GM21447 (cell line): ENCODE data around the gene SSR2.
"Not testable (repeated sequence)": the region's sequence is repeated elsewhere in the genome, so short reads cannot be mapped to it uniquely, and the experiment has no call there.

Experiments used
- ATAC-seq: cut with Tn5 transposase; IDR thresholded peaks from one replicate; pipeline ENCODE4 v1.9.1; 2021; ENCODE audit not compliant: unreplicated experiment

The SSR2 gene

DNA sequence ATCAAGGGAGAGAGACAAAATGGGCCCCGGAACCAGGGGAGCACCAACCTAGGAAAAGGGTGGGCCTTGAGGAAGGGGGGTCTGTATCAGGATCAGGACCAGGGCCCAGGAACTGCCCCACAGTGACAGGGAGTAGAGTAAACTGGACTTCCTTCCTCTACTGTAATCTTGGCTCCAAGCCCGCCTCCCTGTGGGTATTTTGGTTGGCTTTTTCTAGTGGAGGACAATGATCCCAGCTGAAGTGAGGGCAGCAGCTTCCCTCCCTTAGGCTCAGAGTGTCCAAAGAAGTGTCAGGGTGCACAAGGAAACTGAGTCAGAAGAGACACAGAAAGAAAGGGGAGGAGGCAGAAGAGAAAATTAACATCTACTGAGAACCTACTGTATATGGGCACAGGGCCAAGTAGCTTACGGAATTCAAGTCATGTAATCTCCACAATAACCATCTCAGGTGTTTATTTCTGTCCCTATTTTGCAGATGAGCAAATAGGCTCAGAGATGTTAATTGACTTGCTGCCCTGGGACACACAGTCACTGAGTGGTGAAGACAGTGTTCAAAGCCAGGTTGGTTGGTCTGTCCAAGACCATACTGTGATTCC is 28.0 kb upstream of the SSR2 start:
- no peak for ATAC-seq

GRCh38 chr1:156045076-156045475 is 24.3 kb upstream of the SSR2 start:
- no peak for ATAC-seq

DNA sequence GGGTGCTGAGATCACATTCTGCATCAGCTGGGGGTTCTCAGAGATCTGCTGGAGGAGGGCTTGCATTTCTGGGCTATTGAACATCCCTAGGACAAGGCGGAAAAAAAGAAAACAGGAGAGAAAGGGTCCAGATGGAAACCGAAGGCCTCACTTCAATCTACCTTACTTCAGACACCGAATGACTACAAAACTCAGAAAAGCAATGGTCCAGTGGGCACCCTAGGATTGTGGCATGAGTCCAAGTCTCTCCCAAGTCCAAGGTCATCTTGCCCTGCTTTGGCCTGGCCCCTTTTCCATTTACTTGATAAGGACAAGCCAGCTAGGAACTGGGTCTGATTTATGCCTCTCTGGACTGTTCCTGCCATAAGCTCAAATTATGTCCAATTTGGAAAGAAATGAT is 22.1 kb upstream of the SSR2 start:
- no peak for ATAC-seq

- ATAC-seq, result not testable (repeated sequence)
Measured at GRCh38 chr1:156034991-156035390, 14.2 kb upstream of the SSR2 start.

DNA sequence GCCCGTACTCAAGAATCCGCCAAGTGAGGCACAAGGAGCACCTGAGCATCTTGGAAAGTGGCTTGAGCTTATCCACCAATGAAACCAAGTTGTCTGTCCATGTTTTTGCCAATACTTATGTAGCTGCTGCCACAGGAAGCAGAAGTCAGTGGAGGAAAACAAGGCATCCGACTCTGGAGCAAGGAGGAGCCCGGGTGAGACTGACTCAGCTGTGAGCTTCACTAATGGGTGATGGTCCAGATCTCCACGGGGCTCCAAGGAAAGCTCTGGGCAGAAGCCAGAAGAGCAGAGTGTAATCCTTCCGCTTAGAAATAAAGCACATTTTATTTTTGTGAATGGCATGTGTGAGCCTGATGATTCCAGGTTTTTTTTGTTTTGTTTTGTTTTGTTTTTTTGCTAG is 12.3 kb upstream of the SSR2 start:
- ATAC-seq, result no peak

DNA sequence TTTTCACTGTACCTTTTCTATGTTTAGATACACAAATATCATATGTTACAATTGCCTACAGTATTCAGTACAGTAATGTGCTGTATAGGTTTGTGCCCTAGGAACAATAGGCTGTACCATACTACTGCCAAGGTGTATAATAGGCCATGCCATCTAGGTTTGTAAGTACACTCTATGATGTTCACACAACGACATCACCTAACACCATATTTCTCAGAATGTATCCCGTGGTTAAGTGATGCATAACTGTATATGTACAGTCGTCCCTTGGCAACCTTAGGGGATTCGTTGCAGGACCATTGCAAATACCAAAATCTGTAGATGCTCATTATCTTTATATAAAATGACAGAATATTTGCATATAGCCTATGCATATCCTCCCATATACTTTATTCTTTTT is 5.8 kb upstream of the SSR2 start:
- no peak for ATAC-seq

DNA sequence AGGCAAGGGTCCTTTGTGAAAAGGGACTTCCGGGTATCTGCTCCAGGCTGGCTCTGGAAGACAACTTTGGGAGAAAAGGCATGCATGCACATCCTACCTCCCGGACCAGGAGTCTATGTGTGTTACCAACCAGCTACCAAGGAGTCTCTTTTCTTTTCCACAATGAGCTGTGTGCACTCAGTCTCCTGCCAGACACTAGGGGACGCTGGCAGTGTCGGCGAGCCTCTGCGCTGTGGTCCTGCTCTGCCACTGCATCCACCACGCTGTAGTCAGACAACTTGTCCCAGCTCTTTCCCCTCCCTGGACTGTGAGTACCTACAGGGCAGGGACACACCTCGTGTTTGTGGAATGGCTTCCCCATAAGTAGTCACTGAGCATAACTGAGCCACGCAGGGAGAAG is 5.1 kb upstream of the SSR2 start:
- no peak for ATAC-seq

- no peak for ATAC-seq
Measured at GRCh38 chr1:156024801-156025200, 4.0 kb upstream of the SSR2 start.

DNA sequence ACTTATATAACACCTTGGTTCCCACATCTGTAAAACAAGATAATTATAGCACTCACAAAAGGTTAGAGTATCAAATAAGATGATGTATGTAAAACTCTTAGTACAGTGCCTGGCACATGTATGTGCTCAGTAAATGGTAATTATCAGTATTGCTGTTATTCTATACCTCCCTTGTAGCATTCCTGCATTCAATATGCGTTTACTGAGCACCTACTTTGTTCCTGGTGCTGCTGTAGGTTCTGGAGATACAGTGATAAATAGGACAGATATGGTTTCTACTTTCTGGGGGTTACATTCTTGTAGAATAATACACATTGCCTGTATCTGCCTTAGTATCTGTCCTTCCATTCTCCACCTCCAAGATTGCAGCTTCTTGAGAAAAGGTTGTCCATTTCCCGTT is 1.2 kb upstream of the SSR2 start:
- no peak for ATAC-seq

GRCh38 chr1:156021093-156021428 is 310 bp upstream of the SSR2 start:
- ATAC-seq, result no peak

- ATAC-seq, result no peak
Measured at GRCh38 chr1:156019946-156020292, 832 bp downstream of the SSR2 start.

DNA sequence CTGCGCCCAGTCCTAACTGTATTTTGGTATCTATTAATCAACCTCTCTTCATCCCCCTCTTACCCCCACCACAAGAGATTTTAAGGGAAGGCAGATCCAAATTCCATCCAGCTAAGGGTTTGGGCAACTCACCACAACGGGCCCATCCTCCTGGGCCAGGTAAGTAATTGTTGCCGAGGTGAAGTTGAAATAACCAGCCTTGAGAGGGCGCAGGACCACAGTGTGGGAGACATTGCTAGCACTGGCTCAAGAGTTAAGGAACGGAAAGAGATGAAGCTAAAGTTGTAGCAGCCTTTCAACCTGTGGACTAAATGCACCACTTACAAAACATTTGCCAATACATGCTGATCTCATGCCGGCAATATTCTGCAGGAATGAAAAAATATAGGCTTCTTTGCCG is 5.9 kb downstream of the SSR2 start:
- no peak for ATAC-seq

DNA sequence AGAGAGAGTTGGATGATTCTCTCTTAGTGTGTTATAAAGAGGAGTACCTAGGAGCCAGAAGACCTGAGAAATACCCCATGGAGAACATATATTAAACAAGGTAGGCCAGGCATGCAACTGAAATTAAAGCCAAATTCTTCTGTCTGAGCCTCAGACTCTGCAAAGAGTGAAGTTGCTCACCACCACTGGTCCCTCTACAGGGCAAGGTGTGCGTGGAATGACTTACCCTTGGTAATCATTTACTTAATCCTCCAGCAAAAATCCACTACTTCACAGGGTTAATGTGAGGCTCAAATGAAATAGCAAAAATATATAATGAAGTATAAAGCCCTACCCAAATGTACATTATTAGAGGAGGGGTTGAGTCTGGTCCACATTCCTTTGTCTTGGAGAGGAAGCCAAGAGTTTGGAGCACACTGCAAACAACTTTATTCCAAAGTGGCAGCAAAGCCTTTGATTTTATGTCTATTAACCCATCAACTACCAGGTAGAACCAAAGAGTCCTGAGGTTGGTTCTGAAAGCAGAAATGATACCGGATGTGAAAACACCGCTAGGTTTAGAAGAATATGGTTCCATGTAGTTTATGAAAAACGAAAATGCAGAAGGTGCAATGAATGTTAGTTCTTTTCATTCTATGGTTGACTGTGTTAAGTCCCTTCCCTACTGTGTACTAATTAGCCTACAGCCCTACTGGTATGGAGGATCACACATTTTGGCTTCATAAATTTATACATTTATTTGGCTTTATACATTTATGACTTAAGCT is 8.5 kb downstream of the SSR2 start:
- ATAC-seq, result peak; percentile 88

DNA sequence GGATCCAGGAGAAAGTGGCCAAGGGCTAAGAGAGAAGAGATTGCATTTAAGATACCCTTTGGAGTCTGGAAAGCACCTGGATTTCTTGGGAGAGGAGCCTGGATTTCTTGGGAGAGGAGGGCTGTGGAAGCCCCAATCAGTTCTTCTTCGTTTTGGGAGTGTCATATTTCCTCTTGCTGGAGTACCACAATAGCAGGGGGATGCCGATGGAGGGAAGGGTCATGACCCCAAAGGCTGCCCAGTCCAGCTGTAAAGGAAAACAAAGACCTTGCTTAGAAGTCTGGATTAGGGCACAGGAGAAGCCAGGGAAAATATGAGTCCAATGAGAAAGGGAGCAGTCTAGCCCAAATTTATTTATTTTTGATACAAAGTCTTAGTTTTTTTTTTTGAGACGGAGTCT is 11.3 kb downstream of the SSR2 start:
- no peak for ATAC-seq

DNA sequence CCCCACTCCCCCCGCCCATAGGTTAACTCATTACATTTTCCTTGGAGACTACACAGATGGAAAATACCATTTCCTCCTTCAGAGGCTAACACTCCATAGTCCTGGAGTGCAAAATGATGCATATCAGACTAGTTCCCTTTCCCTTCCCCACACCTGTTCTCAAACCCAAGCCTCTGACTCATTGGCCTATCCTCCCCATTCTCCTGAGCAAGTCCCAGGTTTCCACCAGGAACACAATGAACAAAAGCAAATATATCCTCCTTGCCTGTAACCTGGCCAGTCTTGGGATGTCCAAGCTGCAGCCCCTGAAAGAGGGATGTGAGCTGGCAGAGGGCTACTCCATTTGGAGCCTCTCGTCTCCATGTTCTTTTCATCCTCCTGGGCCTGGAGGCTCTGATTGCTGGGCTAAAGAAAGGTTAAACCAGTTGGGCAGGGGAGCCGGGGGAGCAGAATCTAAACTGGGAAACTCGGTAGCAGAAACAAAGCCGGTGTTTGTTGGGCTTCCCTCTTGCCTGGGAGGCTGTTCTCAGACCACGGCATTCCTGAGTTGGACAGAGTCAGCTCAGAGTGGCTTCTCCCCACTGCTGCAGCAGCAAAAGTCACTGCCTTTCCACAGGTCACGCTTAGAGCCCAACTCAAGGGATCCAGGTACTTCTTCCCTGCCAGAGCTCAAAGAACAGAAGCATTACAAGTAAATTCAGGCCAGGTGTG is 13.9 kb downstream of the SSR2 start:
- no peak for ATAC-seq

GRCh38 chr1:156004843-156005584 is 15.7 kb downstream of the SSR2 start:
- ATAC-seq, result no peak

GRCh38 chr1:156003923-156004188 is 16.9 kb downstream of the SSR2 start:
- no peak for ATAC-seq

DNA sequence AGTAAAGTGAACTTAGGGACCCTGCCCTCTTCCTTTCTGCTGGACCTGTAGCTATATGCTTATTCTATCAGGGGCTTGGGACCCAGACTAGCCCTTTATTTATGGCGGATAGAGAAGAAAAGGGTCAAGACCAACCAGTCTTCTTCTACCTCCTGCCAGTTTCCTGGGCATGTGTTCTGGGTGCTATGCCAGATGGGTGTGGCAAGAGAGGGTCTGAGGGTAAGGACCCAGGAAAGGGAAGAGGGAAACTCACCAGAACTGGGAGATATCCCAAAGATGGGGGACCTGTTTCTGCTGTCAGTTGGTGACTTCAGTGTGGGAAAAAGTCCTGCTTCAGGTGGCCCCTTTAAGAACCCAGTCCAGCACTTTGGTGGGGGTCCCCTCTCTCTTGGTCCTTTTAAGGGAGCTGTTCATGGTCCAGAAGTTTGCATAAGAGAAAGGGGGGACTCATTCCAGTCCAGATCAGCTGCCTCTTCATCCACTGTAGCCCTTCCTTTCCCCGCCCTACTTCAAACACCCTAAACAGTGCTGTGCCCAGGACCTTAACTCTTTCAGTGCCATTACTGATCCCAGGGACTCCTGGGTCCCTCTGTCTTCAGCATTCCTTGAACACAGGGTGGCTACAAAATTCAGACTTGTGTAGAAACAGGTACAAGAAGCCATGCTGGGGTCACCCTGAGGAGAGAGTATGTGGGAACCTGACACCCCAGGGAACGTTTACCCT is 18.4 kb downstream of the SSR2 start:
- no peak for ATAC-seq

DNA sequence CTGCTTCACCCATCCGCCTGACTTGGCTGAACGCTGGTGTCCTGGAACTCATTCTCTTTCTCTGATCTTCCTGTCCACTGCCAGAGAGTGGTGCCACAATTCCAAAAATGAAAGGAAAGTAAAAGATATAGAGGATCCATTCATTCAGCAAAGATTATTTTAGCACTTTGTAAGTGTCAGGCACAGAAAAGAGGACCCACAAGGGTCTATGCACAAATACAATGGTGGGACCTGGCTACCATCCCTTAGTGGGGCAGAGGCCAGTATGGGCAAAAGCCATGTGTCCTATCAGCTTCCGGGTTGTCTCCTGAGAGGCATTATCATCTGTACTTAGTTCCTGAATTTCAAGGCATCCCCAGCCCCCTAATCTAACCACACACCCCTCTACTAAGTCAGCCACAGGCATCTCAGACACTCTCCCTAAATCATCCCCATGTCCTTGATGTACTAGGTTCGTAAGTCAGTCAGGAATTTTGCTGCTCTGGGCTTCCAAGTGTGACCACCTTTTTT is 19.0 kb downstream of the SSR2 start:
- ATAC-seq, result no peak

GRCh38 chr1:156001021-156001661 is 19.6 kb downstream of the SSR2 start:
- ATAC-seq, result no peak

DNA sequence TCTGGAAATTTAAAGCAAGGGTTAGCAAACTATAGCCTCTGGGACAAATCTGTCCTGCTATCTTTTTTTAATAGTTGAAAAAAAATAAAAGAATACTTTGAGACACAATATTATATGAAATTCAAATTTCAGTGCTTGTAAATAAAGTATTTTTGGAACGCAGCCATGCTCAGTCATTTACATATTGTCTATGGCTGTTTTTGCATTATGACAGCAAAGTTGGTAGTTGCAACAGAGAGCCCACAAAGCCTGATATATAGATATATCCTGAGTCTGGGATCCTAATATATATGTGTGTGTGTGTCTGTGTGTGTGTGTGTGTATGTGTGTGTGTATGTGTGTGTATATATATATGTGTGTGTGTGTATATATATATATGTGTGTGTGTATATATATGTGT is 20.8 kb downstream of the SSR2 start:
- no peak for ATAC-seq
